HG03095 (cell line): ENCODE results near the gene ASB9.
"Not testable (repeated sequence)": the region's sequence is repeated elsewhere in the genome, so short reads cannot be mapped to it uniquely, and the experiment has no call there.

Source experiments
- ATAC-seq: cut with Tn5 transposase; IDR thresholded peaks from one replicate; pipeline ENCODE4 v1.9.1; 2021; ENCODE audit warnings: moderate library complexity; ENCODE audit not compliant: unreplicated experiment

ASB9 gene, protein sequence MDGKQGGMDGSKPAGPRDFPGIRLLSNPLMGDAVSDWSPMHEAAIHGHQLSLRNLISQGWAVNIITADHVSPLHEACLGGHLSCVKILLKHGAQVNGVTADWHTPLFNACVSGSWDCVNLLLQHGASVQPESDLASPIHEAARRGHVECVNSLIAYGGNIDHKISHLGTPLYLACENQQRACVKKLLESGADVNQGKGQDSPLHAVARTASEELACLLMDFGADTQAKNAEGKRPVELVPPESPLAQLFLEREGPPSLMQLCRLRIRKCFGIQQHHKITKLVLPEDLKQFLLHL

DNA sequence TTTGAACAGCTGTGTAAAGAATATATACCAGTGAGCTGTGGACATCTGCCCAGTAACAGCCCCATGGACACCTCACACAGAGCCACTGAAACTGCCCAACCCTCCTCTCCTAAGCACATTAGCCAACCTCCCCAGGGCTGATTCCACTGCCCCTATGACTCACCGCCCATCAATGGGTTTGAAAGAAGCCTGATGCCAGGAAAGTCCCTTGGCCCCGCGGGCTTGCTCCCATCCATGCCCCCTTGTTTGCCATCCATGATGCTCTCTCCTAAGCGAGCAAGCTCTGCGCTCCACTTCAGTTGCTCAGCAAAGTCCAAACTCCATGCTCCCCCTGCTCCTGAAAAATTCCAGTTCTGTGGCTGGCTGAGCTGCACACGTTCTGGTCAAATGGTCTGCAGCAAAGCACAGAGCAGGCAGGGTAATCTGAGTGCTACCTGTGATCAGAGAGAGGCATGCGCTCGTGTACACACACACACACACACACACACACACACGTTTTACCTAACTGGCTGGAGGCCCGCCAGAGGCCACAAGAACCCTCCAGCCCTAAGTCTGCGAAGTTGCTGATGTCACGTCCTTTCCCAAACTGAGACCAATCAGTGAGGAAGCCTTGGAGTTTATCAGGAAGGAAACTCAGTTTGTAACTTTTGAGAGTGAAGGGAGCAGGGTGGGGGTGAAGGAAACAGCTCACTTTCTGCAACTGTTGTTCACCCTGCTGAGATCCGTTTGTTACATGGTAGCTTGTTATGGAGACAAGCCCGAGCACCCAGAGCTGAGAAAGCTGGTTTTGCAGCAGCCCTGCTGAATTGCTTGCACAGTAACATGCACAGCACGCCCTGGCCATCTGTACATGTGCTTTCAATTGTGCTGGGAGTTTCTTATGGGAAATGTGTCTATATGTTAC, at the start of gene ASB9:
Gene ASB9, minus strand, starts transcription at position 466 of the 904 bp plus-strand sequence. Its CDS starts 209 bp downstream, at position 257.
- ATAC-seq, result no peak

DNA sequence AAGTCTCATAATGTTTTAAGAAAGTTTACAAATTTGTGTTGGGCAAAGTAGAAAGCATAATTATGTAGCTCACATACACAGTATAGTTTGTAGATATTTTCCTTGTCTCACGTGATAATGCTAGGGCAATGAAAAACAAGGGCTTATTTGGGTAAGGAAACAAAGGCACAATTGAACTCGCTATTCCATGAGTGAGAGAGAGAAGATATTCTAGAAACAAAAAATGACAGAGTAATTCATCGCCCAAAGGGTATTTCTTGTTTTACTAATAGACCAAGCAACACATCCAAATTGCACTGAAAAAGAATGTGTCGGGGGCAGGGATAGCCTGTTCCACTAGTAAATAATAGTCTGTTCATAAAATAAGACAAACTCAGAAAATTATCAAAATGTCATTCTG, 49.2 kb upstream of the ASB9 start:
- ATAC-seq, result no peak

DNA sequence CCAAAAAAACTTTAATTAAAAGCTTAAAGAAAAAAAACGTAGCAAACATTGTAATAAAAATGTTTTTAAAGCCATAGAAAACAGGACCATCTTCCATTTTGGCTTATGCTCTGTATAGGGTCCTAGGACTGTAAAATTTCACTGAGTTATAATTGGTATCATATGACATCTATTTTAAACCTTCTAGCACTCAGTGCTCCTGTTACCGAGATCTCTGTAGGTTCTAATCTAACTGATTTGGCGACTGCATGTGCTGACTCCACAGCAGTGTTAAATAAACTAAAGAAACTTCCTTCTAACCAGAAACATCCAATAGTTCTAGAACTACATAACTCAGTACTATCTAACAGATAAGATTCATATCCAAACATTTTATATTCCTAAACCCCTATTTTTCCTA, 45.6 kb upstream of the ASB9 start, which contains the start of gene ASB11:
Gene ASB11, minus strand, starts transcription at position 132 of the 400 bp plus-strand sequence. Its CDS starts 35 bp downstream, at position 97.
- no peak for ATAC-seq

DNA sequence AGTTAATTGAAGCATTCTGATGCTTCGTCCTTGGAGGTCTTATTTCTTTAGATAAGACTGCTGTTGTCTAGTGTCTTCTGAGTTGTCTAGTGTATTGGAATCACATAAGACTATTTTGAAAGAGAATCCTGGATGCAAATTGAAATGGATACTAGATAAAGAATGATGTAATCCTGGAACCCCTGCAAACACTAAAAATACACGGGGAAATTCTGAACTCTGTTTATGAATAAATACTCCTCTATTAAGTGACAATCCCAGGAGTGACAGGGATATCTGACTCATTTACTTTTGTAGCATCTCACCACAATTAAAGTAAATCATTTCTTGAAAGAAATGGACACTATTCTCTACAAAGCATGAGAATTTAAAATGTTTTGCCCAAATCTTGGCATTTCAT, 44.6 kb upstream of the ASB9 start:
- ATAC-seq, result no peak

DNA sequence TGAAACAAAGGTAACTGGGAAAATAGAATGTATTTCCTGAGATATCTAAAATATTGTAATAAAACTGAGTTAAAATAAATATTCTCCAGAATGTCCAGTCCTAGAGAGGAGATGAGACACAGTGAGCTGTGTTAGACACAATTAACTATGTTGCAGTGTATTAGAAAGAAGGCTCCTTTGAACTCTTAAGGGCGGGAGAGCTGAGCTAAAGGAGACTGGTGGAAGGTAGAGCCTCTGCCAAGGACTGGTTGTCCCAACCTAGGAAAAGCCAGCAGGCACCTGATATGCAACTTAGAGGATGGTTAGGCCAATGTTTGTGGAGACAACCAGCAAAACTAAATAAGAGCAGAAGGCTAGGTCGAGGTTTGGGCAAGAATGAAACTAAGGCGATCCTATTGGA, 41.2 kb upstream of the ASB9 start:
- no peak for ATAC-seq

DNA sequence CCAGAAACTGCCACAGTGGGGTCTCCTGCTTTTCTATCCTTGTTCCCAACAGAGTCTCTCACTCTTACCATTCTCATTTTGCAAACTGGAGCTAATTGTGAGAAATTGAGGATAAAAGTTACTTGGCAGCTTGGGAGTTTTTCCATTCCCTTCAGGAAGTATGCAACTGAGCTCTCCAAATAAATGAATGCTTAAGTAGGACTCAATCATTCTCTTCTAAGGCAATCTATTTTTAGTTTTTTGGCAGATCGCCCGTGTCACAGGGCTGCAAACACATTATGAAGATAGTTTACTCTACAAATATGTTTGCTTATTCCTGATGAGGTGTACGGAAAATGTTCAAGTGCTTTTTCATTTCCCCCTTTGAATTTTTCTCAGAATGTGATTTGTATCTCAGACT, 40.2 kb upstream of the ASB9 start:
- no peak for ATAC-seq

DNA sequence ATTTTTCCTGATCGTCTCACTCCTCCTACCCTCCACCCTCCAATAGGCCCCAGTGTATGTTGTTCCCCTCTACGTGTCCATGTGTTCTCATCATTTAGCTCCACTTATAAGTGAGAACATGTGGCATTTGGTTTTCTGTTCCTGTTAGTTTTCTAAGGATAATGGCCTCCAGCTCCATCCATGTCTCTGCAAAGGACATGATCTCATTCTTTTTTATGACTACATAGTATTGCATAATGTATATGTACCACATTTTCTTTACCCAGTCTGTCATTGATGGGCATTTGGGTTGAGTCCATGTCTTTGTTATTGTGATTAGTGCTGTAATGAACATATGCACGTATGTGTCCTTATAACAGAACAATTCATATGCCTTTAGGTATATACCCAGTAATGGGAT, 36.0 kb upstream of the ASB9 start:
- ATAC-seq, result not testable (repeated sequence)

DNA sequence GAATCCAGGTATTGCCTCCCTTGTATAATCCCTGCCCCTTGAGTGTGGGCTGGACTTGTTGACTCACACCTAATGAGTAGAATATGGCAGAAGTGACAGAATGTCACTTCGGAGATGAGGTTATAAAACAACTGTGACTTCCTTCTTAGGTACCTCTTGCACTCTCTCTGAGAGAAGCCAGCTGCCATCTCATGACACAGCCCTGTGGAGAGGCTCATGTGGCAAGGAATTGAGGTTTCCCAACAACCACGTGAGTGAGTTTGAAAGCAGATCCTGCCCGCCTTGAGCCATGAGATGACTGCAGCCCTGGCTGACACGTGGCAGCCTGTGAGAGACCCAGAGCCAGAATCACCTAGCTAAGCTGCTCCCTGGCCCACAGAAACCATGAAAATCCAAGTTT, 32.0 kb upstream of the ASB9 start:
- ATAC-seq, result no peak

DNA sequence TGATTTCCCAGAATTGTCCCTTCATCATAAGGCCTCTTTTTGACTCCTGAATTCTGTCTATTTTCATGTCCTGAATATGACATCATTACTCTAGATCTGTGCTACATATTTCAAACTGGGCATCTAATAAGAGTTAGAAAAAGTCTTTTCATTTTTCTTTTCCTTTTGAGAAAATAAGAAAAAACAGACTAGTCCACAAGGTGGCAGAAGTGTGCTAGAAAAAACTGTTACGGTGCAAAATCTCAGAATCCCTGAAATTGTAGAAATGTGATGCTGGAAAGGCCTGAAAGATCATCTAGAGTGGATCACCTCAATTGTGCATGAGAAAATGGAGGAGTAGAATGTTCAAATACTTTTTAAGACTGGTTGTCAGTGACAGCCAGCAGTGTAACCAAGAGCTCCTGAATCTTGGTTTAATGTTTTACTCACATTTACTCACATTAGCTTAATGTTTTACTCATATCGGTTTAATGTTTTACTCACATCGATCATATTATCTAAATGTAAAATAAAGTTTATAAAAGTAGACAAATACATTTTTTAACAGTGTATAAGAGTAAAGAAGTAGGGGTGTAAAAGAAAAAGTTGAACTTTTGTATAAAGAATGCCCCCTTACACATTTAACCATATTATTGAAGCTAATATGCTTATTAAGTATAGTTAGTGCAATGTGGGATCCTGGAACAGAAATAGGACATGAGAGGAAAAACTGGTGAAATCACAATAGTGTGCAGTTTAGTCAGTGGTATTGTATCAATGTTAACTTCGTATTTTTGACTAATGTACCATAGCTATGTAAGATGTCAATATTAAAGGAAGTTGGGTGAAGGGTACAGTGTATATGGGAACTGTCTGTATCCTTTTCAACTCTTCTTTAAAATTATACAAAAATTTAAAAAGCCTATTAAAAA, 30.3 kb upstream of the ASB9 start:
- ATAC-seq, result no peak

DNA sequence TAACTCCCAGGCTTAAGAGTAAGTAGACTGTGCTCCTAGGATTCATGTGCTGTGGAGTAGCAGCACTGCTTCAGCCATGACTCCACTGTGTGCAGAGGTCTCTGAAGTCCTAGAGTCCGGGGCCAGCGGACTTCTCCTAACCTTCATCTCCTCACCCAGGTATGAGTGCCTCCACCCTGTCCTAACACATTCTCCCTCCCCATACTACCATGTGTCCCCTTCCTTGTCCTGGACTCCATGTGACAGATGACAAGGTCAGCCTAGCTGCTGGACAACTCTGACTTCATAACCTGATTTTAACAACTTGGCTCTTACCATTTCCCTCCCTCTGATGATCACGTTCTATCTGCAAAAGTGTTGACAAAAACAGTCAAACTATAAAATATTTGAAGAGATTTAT, 28.9 kb upstream of the ASB9 start:
- ATAC-seq, result no peak

DNA sequence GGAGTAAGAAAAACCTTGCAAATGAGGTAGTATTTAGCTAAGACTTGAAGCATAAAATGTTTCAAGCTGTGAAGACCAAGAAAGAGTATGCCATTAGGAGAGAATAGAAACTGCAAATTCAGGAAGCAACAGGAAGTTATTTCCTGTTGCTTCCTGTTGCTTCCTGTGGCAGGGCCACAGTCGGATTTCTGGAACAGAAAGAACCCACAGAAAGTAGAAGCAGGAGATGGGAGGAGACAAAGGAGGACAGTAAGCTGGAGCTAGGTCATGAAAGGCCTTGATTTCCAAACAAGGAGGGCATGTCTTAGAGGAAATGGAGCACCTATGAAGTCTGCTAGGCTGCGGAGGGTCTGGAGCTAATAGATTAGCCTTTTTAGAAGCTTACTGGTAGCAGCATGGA, 28.3 kb upstream of the ASB9 start:
- no peak for ATAC-seq

DNA sequence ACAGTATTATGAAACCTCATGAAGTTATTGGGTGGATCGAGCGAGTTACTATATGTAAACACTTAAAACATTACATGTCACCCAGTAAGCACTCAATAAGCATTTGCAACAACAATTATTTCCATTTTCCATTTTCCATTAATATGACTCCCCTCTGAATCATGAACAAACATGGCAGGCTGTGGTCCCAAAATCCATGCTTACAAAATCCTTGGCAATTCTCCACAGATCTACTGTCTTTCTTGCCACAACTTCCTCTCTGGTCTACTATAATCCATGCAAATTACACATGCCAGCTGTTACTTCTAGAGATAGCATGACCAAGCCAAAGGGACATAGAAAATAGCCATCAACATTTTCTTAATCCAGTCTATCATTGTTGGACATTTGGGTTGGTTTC, 23.6 kb upstream of the ASB9 start:
- no peak for ATAC-seq

DNA sequence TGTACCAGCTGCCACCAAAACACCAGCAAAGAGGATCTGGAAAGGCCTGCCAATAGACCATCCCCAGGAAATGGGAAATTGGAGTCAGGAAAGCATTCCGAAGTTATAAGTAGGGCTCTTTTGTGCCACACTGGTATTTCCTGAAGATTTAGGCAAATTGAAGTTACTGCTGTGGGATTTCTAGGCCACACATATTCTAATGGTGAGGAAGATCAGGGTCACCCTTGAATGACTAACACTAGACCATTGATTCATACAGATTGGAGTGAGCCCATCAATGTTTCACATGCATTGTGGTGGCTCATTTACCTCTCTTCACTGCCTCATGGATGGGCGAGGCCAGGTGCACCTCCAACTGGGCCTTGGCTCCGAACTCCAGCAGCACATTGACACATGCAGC, 23.0 kb upstream of the ASB9 start:
- ATAC-seq, result no peak

DNA sequence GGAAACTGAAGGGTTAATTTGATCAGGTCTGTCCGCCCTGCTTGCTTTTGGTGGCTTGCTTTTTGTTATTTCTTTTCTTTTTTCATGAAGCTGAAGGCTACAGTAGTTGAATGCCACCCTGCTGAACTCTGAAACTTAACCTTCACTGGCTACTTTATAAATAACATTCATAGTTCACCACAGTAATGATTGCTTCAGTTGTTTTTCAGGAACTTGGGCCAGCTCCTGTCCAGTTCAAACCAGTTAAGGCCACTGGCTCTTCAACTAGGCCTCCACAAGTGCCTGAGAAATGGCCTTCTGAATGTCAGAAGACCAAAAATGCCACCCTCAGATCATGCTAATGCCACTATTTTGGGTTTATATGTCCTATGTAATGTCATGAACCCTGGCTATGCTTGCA, 7.7 kb upstream of the ASB9 start:
- ATAC-seq, result no peak

DNA sequence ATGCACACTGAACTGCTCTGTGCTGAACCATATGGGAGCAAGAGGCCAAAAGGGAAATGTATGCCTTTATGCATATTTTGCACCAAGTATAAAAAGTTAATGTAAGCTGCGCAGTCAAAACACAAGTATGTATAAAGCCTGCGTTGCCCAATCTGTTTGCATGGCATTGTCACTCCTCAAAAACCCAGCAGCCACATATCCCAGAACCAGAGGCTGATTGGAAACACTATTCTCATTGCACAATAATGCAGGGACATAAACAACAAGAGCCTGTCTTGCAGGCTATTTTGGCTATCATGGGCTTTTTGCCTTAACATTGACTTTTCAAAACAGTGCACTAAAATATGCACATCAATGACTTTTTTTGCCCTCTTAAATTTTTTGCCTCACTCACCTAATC, 5.1 kb upstream of the ASB9 start:
- no peak for ATAC-seq

DNA sequence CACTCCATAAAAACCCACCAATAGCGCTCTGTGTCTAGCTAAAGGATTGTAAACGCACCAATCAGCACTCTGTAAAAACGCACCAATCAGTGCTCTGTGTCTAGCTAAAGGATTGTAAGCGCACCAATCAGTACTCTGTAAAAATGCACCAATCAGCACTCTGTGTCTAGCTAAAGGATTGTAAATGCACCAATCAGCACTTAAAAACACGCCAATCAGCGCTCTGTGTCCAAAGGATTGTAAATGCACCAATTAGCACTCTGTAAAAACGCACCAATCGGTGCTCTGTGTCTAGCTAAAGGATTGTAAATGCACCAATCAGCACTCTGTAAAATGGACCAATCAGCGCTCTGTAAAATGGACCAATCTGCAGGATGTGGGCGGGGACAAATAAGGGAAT, 3.4 kb upstream of the ASB9 start:
- ATAC-seq, result not testable (repeated sequence)

DNA sequence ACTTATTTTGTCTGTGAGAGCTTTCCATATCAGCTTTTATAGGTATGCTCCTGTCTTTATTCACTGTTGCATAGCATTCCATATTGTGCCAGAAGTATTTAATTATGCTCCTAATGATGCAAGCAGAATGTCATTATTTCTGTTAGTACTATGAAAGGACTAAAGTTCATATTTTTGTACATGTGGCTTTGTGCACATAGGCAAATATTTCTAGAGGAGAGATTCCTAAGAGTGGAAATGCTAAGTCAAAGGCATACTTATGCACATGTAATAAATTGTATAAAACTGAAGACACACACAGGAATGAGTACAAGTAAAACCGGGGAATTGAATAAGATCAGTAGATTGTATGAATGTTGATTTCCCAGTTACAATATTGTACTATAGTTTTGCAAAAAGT, 1.9 kb upstream of the ASB9 start:
- ATAC-seq, result no peak

DNA sequence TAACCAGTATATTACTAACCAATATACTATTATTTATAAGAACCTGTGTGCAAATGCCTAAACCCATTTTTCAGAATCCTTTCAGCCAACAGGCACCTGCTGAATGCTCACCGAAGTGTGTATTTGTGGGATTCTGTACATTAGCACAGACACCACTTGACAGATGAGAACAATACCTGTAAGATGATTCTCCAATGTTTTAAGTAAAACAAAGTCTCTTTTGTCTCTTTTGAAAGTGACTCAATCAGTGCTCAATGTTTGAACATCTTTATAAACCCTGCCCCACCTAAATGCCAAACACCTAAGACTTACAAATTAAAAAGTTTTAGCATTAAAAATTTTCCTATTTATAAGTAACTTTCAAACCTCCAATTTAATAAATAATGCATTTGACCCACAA, 763 bp downstream of the ASB9 start:
- no peak for ATAC-seq

DNA sequence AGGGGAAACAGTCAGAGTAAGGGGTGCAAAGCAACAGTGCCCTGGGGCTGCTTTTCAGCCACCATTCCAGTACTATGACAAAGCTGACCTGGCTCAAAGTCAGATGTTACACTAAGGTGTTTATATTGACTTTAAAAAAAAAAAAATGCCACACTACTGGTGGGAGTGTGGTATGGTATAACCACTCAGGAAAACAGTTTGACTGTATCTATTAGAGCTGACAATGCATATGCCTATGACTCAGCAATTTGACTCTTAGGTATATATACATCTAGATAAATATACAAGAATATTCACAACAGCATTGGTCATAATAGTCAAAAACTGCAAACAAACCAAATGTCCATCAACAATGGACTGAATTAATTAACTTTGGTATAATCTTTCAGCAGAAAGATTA, 15.0 kb downstream of the ASB9 start:
- no peak for ATAC-seq

DNA sequence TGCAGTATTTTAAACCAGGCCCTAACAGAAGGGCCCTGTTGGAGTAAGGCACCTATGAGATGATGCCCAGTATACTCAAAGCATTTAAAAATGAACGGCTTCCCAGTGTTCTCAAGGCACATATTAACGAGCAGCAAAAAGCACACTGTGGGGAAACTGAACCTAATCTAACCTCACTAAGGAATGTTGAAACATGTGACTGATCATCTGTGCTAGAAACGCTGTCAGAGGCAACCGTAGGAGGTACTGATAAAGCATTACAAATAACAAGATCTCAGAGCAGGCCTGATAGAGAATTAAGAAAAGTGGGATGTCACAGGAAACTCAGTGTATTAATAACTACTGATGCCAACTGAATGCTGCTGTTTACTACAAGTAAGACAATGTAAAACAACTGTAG, 24.0 kb downstream of the ASB9 start:
- ATAC-seq, result no peak

DNA sequence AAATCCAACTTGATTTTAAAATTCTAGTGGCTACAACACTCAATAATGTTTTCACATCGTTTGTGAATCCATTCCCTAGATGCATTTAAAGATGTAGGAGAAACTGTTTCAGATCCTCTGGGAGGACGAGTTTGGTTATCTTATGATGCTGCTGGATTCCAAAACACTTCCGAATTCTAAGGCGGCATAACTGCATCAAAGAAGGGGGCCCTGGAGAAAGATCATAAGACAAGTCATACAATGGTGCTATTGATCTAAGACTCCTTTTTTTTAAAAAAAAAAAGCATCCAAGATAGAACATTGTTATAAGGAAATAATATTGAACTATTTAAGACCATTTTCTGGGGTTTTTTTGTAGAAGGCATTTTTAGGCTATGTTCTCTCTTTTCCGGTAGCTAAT, 25.5 kb downstream of the ASB9 start:
- no peak for ATAC-seq
